Measurements from ENCODE around the gene CPO. TPM values are rescaled to one million over a fixed set of nuclear protein-coding genes. Genes with fewer than 3 reads are reported as not detected.

The CPO gene
- total and polyA plus RNA-seq, 2 experiments from 2014 or later, result not detected

- H3K36me3 ChIP-seq (replicated peaks; ENCODE audit: insufficient read depth, low read depth), result no peaks in the 10 kb centered on the region
- H3K27me3 ChIP-seq, result no peaks in the 10 kb centered on the region
- peaks cover 15% of the 10 kb centered on the region for H3K4me1 ChIP-seq (ENCODE audit: insufficient read depth)
- no peak overlapping the region for H3K27ac ChIP-seq
- H3K4me2 ChIP-seq, result no peak overlapping the region
- H4K20me1 ChIP-seq (ENCODE audit: insufficient read depth, poor library complexity, severe bottlenecking), result no peaks in the 10 kb centered on the region
- no peak for TF ChIP-seq CTCF (IDR thresholded peaks at IDR 0.05; ENCODE audit: poor library complexity)
- no peak for TF ChIP-seq EZH2 (IDR thresholded peaks at IDR 0.05; ENCODE audit: borderline replicate concordance)
- TF ChIP-seq EZH2phosphoT487 (IDR thresholded peaks at IDR 0.05; ENCODE audit: low read depth, severe bottlenecking, unreplicated experiment), result no peak
- no peak for DNase-seq (ENCODE audit: low spot score)
- no peak overlapping the region for H3K4me3 ChIP-seq
- H3K79me2 ChIP-seq, result no peaks in the 10 kb centered on the region
- no peak overlapping the region for H2AFZ ChIP-seq
- H3K9me2 ChIP-seq (replicated peaks; ENCODE audit: insufficient read depth), result no peaks in the 10 kb centered on the region
- H3K9me3 ChIP-seq (ENCODE audit: low read depth), result no peaks in the 10 kb centered on the region
These were observed 41.1 kb downstream of the CPO start for GRCh38 chr2:206980413-206980812.

DNA sequence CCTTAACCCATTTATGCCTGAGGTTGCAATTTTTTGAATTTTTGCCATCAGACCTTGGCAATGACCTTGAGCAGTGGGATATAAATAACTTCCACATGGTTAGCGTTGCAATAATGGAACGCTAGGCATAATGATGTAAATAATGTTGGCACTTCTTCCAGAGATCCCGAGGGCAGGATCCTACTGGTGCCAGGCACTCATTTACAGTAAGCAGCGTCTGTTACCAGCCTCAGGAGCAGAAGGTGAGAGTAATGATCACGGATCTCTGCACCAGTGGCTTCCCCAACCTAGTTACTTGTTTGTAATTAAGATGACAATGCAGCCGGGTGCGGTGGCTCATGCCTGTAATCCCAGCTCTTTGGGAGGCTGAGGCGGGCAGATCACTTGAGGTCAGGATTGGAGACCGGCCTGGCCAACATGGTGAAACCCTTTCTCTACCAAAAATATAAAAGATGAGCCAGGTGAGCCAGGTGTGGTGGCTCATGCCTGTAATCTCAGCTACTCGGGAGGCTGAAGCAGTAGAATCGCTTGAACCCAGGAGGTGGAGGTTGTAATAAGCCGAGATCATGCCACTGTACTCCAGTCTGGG lies 41.9 kb downstream of the CPO start:
- no peaks in the 10 kb centered on the region for H3K27me3 ChIP-seq
- no peak overlapping the region for H2AFZ ChIP-seq
- H4K20me1 ChIP-seq (ENCODE audit: insufficient read depth, poor library complexity, severe bottlenecking), result no peaks in the 10 kb centered on the region
- no peak overlapping the region for H3K4me3 ChIP-seq
- H3K27ac ChIP-seq, result no peak overlapping the region
- no peaks in the 10 kb centered on the region for H3K9me2 ChIP-seq (replicated peaks; ENCODE audit: insufficient read depth)
- TF ChIP-seq EZH2 (IDR thresholded peaks at IDR 0.05; ENCODE audit: borderline replicate concordance) (no peak), EZH2phosphoT487 (IDR thresholded peaks at IDR 0.05; ENCODE audit: low read depth, severe bottlenecking, unreplicated experiment) (no peak), CTCF (IDR thresholded peaks at IDR 0.05; ENCODE audit: poor library complexity) (no peak)
- no peaks in the 10 kb centered on the region for H3K9me3 ChIP-seq (ENCODE audit: low read depth)
- WGBS (ENCODE audit: low lambda C conversion rate, missing lambda C conversion rate), result 79% methylated on average over 12 of the region's 12 CpGs
- DNase-seq (ENCODE audit: low spot score), result no peak
- H3K4me2 ChIP-seq, result no peak overlapping the region
- H3K79me2 ChIP-seq, result no peaks in the 10 kb centered on the region
- H3K36me3 ChIP-seq (replicated peaks; ENCODE audit: insufficient read depth, low read depth), result no peaks in the 10 kb centered on the region
- peaks cover 15% of the 10 kb centered on the region for H3K4me1 ChIP-seq (ENCODE audit: insufficient read depth)

DNA sequence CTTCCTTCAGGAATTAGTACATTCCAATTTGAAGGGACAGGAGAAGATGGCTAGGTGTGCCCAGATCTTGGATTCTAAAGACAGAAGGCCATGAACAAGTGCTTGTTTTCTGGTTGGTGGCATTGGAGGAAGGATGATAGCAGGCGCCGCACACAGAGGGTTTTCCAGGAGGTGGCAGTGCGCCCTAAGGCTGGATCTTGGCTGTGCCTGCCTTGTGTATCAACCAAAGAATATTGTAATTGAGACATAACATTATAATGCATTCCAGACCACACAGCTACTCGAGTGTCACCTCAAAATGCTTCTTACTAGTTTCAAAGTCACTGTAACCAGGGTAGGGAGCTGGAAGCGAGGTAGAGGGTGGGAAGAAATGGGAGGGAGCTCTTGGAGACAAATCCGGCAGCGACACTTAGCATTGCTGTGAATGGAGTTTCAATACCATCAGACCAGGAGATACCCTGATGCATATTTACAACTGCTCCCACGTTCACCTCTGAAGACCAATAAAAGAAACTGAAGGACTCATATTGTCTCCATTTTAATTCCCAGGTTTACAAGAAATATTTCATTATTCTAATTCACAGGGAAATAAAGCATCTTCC lies 42.5 kb downstream of the CPO start:
- TF ChIP-seq CTCF (IDR thresholded peaks at IDR 0.05; ENCODE audit: poor library complexity), result peak; percentile 68
- TF ChIP-seq EZH2 (IDR thresholded peaks at IDR 0.05; ENCODE audit: borderline replicate concordance), result no peak
- TF ChIP-seq EZH2phosphoT487 (IDR thresholded peaks at IDR 0.05; ENCODE audit: low read depth, severe bottlenecking, unreplicated experiment), result no peak
- H4K20me1 ChIP-seq (ENCODE audit: insufficient read depth, poor library complexity, severe bottlenecking), result no peaks in the 10 kb centered on the region

More for the DNA sequence above, 42.5 kb downstream of the CPO start:
- Histone ChIP-seq H3K4me3 (no peak overlapping the region), H3K4me1 (ENCODE audit: insufficient read depth) (peaks cover 15% of the 10 kb centered on the region), H3K27me3 (no peaks in the 10 kb centered on the region), H3K4me2 (no peak overlapping the region), H3K9me2 (replicated peaks; ENCODE audit: insufficient read depth) (no peaks in the 10 kb centered on the region), H3K27ac (no peak overlapping the region), H3K9me3 (ENCODE audit: low read depth) (no peaks in the 10 kb centered on the region), H2AFZ (no peak overlapping the region), H3K36me3 (replicated peaks; ENCODE audit: insufficient read depth, low read depth) (no peaks in the 10 kb centered on the region), H3K79me2 (no peaks in the 10 kb centered on the region)
- 44% methylated on average over 8 of the region's 8 CpGs for WGBS (ENCODE audit: low lambda C conversion rate, missing lambda C conversion rate)
- peak; percentile 74 for DNase-seq (ENCODE audit: low spot score)
